SU-DHL-6 (cell line): Measurements from ENCODE around the gene PLAA.

ENCODE experiments used
- H2AFZ ChIP-seq: fragments of 200-600 bp; sonication (generic); 2 replicates; pipeline ENCODE4 v1.6.1; 2014; ENCODE audit warnings: low read depth, mild to moderate bottlenecking, moderate library complexity, mixed read lengths, antibody characterized with exemption, low read length; ENCODE audit not compliant: severe bottlenecking
- H3F3A ChIP-seq: fragments of 200-600 bp; shearing (Covaris generic); 2 replicates; pipeline ENCODE4 v1.6.0; 2016; ENCODE audit warnings: antibody characterized with exemption, mild to moderate bottlenecking; ENCODE audit not compliant: insufficient read depth
- H3K27ac ChIP-seq: fragments of 200-600 bp; sonication (generic); 2 replicates; pipeline ENCODE4 v1.5.1; 2016; ENCODE audit warnings: low read depth, mild to moderate bottlenecking, low read length, moderate library complexity, mixed read lengths
- H3K27me3 ChIP-seq: fragments of 200-600 bp; sonication (generic), shearing (Covaris generic); 2 replicates; pipeline ENCODE4 v1.6.0; 2014; ENCODE audit warnings: mild to moderate bottlenecking, low read length
- H3K36me3 ChIP-seq: fragments of 200-600 bp; sonication (generic); 2 replicates; pipeline ENCODE4 v1.6.1; 2014; ENCODE audit warnings: mild to moderate bottlenecking, low read length, mixed read lengths
- H3K4me2 ChIP-seq: fragments of 300-600, 200-600 bp; shearing (Covaris generic), sonication (generic); 2 replicates; pipeline ENCODE4 v1.6.0; 2014; ENCODE audit warnings: low read length, low read depth, mild to moderate bottlenecking; ENCODE audit not compliant: poor library complexity, severe bottlenecking
- H3K4me3 ChIP-seq: fragments of 200-600 bp; sonication (generic); 2 replicates; pipeline ENCODE4 v1.5.1; 2014; ENCODE audit warnings: antibody characterized with exemption, low read length, mild to moderate bottlenecking, mixed read lengths; ENCODE audit not compliant: insufficient read depth, poor library complexity, severe bottlenecking
- H3K79me2 ChIP-seq: fragments of 200-600 bp; sonication (generic); 2 replicates; pipeline ENCODE4 v1.6.1; 2014; ENCODE audit warnings: mild to moderate bottlenecking, low read length, moderate library complexity; ENCODE audit not compliant: insufficient read depth
- H3K9ac ChIP-seq: fragments of 200-600 bp; sonication (generic); 2 replicates; pipeline ENCODE4 v1.7.0; 2014; ENCODE audit warnings: mild to moderate bottlenecking, low read length
- H3K9me2 ChIP-seq: fragments of 200-600 bp; sonication (generic); replicated peaks from 2 replicates; pipeline ENCODE4 v1.6.1; 2014; ENCODE audit warnings: low read length; ENCODE audit not compliant: insufficient read depth
- H3K9me3 ChIP-seq: fragments of 200-600 bp; sonication (generic); 2 replicates; pipeline ENCODE4 v1.6.1; 2014; ENCODE audit warnings: low read length, mixed read lengths; ENCODE audit not compliant: insufficient read depth
- H4K20me1 ChIP-seq: fragments of 200-600 bp; sonication (generic); 2 replicates; pipeline ENCODE4 v1.6.1; 2014; ENCODE audit warnings: low read depth, mild to moderate bottlenecking, antibody characterized with exemption, low read length, moderate library complexity, mixed read lengths
- CTCF ChIP-seq: fragments of 200-600 bp; sonication (generic); IDR thresholded peaks from one replicate; pipeline ENCODE4 v1.5.1; 2017; ENCODE audit warnings: antibody characterized with exemption, mild to moderate bottlenecking, low read length, moderate library complexity; ENCODE audit not compliant: insufficient read depth, poor library complexity, severe bottlenecking
- EZH2phosphoT487 ChIP-seq: fragments of 200-600 bp; sonication (generic), shearing (Covaris generic); conservative IDR thresholded peaks from 2 replicates; pipeline ENCODE4 v1.6.1; 2018; ENCODE audit warnings: mild to moderate bottlenecking, antibody characterized with exemption, low read length, moderate library complexity, mixed read lengths

PLAA gene

GRCh38 chr9:26863074-26863473 is 84.0 kb downstream of the PLAA start:
- Histone ChIP-seq H3K27ac (no peak overlapping the region), H4K20me1 (no peaks in the 10 kb centered on the region), H3K36me3 (peaks cover 19% of the 10 kb centered on the region), H3K79me2 (peaks cover 2% of the 10 kb centered on the region; the same call in 1 of the 2 replicates), H3K9me2 (no peaks in the 10 kb centered on the region), H2AFZ (no peak overlapping the region), H3K4me3 (no peak overlapping the region), H3K9me3 (no peaks in the 10 kb centered on the region), H3K27me3 (no peaks in the 10 kb centered on the region), H3F3A (peaks cover 8% of the 10 kb centered on the region; the same call in 1 of the 2 replicates), H3K9ac (no peak overlapping the region), H3K4me2 (no peak overlapping the region)
- no peak for TF ChIP-seq EZH2phosphoT487
- no peak for TF ChIP-seq CTCF

- Histone ChIP-seq H4K20me1 (no peaks in the 10 kb centered on the region), H3K4me3 (no peak overlapping the region), H3K36me3 (peaks cover 30% of the 10 kb centered on the region), H3K79me2 (0 out of 2 replicates have a peak, but pooled peaks cover 4% of the 10 kb centered on the region), H3K27me3 (no peaks in the 10 kb centered on the region), H3K9me3 (no peaks in the 10 kb centered on the region), H3F3A (peaks cover 6% of the 10 kb centered on the region; the same call in 1 of the 2 replicates), H3K9ac (no peak overlapping the region), H3K4me2 (no peak overlapping the region), H3K27ac (no peak overlapping the region), H3K9me2 (no peaks in the 10 kb centered on the region), H2AFZ (no peak overlapping the region)
- TF ChIP-seq CTCF (peak; percentile 71), EZH2phosphoT487 (no peak)
Measured at GRCh38 chr9:26856413-26857032, 90.5 kb downstream of the PLAA start.
